Measurements from ENCODE around the gene PRKAA1. TPM values are rescaled to one million over a fixed set of nuclear protein-coding genes. Genes with fewer than 3 reads are reported as not detected.

PRKAA1 gene
- 58.0 and 66.9 TPM in 2 replicates for polyA plus RNA-seq
- polyA minus RNA-seq, result 96.9 and 100 TPM in 2 replicates

GRCh38 chr5:40798012-40798800 lies at the start of gene PRKAA1:
TSS of gene PRKAA1 (minus strand) at chr5:40798374. CDS start at chr5:40798189, 185 bp downstream.
- Histone ChIP-seq H4K20me1 (ENCODE audit: insufficient read depth) (no peaks in the 10 kb centered on the region), H3K79me2 (replicated peaks; ENCODE audit: insufficient read depth, low read length) (peaks cover 36% of the 10 kb centered on the region), H3K36me3 (ENCODE audit: insufficient read depth, low read length) (no peaks in the 10 kb centered on the region), H3K4me3 (ENCODE audit: low read length) (peak within 1 kb of the TSS; percentile 94), H3K9me3 (ENCODE audit: low read length) (no peaks in the 10 kb centered on the region), H3F3A (ENCODE audit: insufficient read depth, low read length, poor library complexity, severe bottlenecking) (peaks cover 3% of the 10 kb centered on the region), H3K27me3 (ENCODE audit: insufficient read depth, low read depth, low read length) (no peaks in the 10 kb centered on the region), H3K27ac (ENCODE audit: low read length) (peak within 1 kb of the TSS; percentile 78), H3K9me2 (ENCODE audit: insufficient read depth, low read length) (no peaks in the 10 kb centered on the region), H2AFZ (ENCODE audit: low read depth, low read length) (peak within 1 kb of the TSS; percentile 80), H3K9ac (ENCODE audit: low read length) (peak within 1 kb of the TSS; percentile 83), H3K4me2 (ENCODE audit: low read length) (peak within 1 kb of the TSS; percentile 93)
- peak; percentile 40 for TF ChIP-seq EP300 (conservative IDR thresholded peaks at IDR 0.05; ENCODE audit: poor library complexity, severe bottlenecking)
- peak; percentile 46 for TF ChIP-seq REST (IDR thresholded peaks at IDR 0.05; ENCODE audit: borderline replicate concordance)
- TF ChIP-seq POLR2AphosphoS5 (IDR thresholded peaks at IDR 0.05), result peak; percentile 89
- peak; percentile 91 for TF ChIP-seq TAF1 (IDR thresholded peaks at IDR 0.05; ENCODE audit: low read depth)
- no peak for TF ChIP-seq EZH2 (IDR thresholded peaks at IDR 0.05; ENCODE audit: borderline replicate concordance, insufficient read depth, low read length, poor library complexity, severe bottlenecking)
- peak; percentile 67 for TF ChIP-seq SMC3 (conservative IDR thresholded peaks at IDR 0.05; ENCODE audit: poor library complexity)
- peak; percentile 39 for TF ChIP-seq RAD21 (conservative IDR thresholded peaks at IDR 0.05)
- TF ChIP-seq MXI1 (conservative IDR thresholded peaks at IDR 0.05; ENCODE audit: poor library complexity, severe bottlenecking), result peak; percentile 83
- TF ChIP-seq CTCF (IDR thresholded peaks at IDR 0.05; ENCODE audit: poor library complexity, severe bottlenecking), result peak; percentile 80

GRCh38 chr5:40847525-40847924 lies 49.4 kb upstream of the PRKAA1 start:
- H3K9me3 ChIP-seq (ENCODE audit: low read length), result no peaks in the 10 kb centered on the region
- no peak overlapping the region for H3K9ac ChIP-seq (ENCODE audit: low read length)
- H3K36me3 ChIP-seq (ENCODE audit: insufficient read depth, low read length), result no peaks in the 10 kb centered on the region
- no peak overlapping the region for H2AFZ ChIP-seq (ENCODE audit: low read depth, low read length)
- H3K27me3 ChIP-seq (ENCODE audit: insufficient read depth, low read depth, low read length), result no peaks in the 10 kb centered on the region
- no peak overlapping the region for H3K4me2 ChIP-seq (ENCODE audit: low read length)
- no peaks in the 10 kb centered on the region for H4K20me1 ChIP-seq (ENCODE audit: insufficient read depth)
- TF ChIP-seq EZH2 (IDR thresholded peaks at IDR 0.05; ENCODE audit: borderline replicate concordance, insufficient read depth, low read length, poor library complexity, severe bottlenecking), result no peak
- no peak for TF ChIP-seq EP300 (conservative IDR thresholded peaks at IDR 0.05; ENCODE audit: poor library complexity, severe bottlenecking)
- TF ChIP-seq MXI1 (conservative IDR thresholded peaks at IDR 0.05; ENCODE audit: poor library complexity, severe bottlenecking), result no peak
- no peak for TF ChIP-seq RAD21 (conservative IDR thresholded peaks at IDR 0.05)
- no peak for TF ChIP-seq POLR2AphosphoS5 (IDR thresholded peaks at IDR 0.05)
- no peak for TF ChIP-seq SMC3 (conservative IDR thresholded peaks at IDR 0.05; ENCODE audit: poor library complexity)
- TF ChIP-seq CTCF (IDR thresholded peaks at IDR 0.05; ENCODE audit: poor library complexity, severe bottlenecking), result no peak
- no peak for TF ChIP-seq REST (IDR thresholded peaks at IDR 0.05; ENCODE audit: borderline replicate concordance)
- H3F3A ChIP-seq (ENCODE audit: insufficient read depth, low read length, poor library complexity, severe bottlenecking), result no peaks in the 10 kb centered on the region
- no peaks in the 10 kb centered on the region for H3K79me2 ChIP-seq (replicated peaks; ENCODE audit: insufficient read depth, low read length)
- no peak overlapping the region for H3K27ac ChIP-seq (ENCODE audit: low read length)
- H3K4me3 ChIP-seq (ENCODE audit: low read length), result no peak overlapping the region
- no peaks in the 10 kb centered on the region for H3K9me2 ChIP-seq (ENCODE audit: insufficient read depth, low read length)

Data from neural cell (in vitro differentiated cells).